ENCODE data around the gene SYNJ1. TPM values are rescaled to one million over a fixed set of nuclear protein-coding genes. Genes with fewer than 3 reads are reported as not detected.

The SYNJ1 gene
- total and polyA plus RNA-seq, 8 donors, result 15.3 to 26.5 (median 18.1) TPM

DNA sequence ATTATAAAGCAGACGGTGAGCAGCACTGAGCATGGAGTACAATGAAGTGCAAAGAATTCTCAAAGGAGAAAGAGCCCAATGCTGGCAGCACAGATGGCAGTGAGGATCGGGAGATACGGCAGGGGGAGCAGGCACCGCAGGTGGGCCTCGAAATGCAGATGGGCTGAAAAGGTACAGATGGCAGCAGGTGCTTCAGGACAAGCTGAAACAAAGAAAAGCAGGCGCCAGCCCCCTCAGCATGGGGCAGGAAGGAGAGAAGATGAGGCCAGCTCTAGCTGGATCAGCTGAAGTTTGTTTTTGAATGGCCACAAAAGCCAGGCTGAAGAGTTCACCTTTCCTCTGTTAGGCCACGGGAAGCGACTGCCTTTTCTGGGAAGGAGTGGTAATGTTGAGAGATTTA is 123.3 kb downstream of the SYNJ1 start:
- Histone ChIP-seq H3K9me3 (no peaks in the 10 kb centered on the region), H3K27ac (no peak overlapping the region), H3K4me3 (no peak overlapping the region), H3K36me3 (peaks cover 0 to 92% of the 10 kb centered on the region in 2 donors), H3K27me3 (no peaks in the 10 kb centered on the region), H3K4me1 (no peaks in the 10 kb centered on the region)
- intact Hi-C loops (cut with DNase I), result no loop called here
- DNase-seq (no peak), ATAC-seq (no peak)
- TF ChIP-seq, protein P1, sequence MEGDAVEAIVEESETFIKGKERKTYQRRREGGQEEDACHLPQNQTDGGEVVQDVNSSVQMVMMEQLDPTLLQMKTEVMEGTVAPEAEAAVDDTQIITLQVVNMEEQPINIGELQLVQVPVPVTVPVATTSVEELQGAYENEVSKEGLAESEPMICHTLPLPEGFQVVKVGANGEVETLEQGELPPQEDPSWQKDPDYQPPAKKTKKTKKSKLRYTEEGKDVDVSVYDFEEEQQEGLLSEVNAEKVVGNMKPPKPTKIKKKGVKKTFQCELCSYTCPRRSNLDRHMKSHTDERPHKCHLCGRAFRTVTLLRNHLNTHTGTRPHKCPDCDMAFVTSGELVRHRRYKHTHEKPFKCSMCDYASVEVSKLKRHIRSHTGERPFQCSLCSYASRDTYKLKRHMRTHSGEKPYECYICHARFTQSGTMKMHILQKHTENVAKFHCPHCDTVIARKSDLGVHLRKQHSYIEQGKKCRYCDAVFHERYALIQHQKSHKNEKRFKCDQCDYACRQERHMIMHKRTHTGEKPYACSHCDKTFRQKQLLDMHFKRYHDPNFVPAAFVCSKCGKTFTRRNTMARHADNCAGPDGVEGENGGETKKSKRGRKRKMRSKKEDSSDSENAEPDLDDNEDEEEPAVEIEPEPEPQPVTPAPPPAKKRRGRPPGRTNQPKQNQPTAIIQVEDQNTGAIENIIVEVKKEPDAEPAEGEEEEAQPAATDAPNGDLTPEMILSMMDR (IDR thresholded peaks at IDR 0.05), result no peak

DNA sequence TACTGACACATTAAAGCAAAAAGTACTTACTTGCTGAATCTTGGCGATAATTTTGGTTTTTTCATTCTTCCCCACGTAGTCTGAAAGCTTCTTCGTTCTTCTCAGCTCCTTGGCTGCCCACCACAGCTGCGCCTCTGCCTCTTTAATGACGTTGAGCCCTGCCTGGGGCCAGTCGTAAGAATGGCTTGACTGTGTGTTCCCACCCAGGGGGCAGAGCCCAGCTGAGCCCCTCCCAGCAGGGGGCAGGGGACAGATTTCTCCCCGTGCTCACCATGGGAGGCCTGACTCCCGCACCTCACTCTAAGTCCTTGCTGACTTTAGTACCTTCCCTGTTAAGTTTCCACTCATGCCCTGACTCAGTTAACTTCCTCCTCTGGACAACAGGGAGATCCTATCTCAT is 124.7 kb downstream of the SYNJ1 start:
- Histone ChIP-seq H3K4me3 (no peak overlapping the region), H3K4me1 (no peaks in the 10 kb centered on the region), H3K36me3 (peaks cover 0 to 86% of the 10 kb centered on the region in 2 donors), H3K27me3 (no peaks in the 10 kb centered on the region), H3K27ac (no peak overlapping the region), H3K9me3 (no peaks in the 10 kb centered on the region)
- TF ChIP-seq, protein P1 (IDR thresholded peaks at IDR 0.05), result no peak
- intact Hi-C loops (cut with DNase I), result no loop called here
- ATAC-seq, result no peak
- no peak for DNase-seq

DNA sequence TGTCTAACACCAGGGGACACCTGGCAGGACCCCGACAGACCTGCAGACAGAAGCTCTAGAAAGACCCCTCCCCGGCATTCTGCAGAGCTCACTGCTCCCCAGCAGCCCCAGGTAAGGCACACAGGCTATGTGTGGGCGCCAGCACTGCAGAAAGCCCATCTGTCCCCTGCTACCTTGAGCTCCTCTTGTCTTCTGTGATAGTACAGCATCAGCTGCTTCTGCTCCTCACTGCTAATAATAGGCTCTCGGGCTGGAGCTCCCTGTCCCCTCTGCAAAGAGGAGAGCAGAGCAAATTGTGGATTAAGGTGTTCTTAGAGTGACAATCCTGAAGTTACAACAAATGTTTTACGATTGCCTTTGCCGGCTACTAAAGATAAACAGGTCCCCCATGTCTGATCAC is 125.7 kb downstream of the SYNJ1 start:
- intact Hi-C loops (cut with DNase I), result no loop called here
- TF ChIP-seq, protein P1 (IDR thresholded peaks at IDR 0.05), result no peak
- Histone ChIP-seq H3K27ac (no peak overlapping the region), H3K27me3 (no peaks in the 10 kb centered on the region), H3K4me3 (no peak overlapping the region), H3K9me3 (no peaks in the 10 kb centered on the region), H3K4me1 (no peaks in the 10 kb centered on the region), H3K36me3 (peaks cover 0 to 76% of the 10 kb centered on the region in 2 donors)
- ATAC-seq, result no peak
- no peak for DNase-seq

DNA sequence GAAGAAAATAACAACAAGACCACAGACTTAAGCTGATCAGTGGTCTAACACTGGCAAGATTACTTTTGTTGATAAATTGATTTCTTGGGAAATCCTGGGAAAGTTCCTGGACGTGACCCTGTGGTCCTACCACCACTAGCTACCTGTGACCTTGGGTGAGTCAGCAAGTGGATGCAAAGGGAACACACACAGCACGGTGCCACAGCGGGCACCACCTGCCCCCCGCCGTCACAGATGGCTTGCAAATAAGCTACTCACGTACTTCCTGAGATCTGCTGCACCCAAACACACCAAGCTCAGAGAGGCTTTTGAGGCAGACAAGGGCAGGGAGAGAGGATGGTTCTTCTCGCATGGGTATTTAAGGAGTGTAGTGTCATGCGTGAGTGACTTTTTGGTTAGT is 128.3 kb downstream of the SYNJ1 start:
- H3K4me3 ChIP-seq, result no peak overlapping the region

DNA sequence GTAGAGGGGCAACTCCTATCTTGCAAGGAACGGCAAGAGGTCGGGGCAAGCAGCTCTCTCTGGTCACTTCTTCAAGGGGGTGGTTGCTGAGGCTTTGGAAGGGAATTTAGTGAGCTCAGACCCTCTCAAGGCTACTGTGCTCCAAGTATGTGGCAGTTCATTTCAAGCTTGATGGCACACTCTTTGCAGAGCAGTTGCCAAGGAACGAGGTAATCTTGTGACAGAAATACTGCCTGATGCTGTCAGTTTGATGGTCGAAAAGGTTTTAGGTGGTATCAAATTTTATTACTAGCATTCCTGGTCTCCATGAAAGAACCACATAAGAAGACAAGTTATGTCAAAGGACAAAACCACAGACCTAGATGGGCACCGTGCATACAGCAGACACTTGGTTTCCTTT is 128.7 kb downstream of the SYNJ1 start:
- Histone ChIP-seq H3K4me1 (no peaks in the 10 kb centered on the region), H3K9me3 (no peaks in the 10 kb centered on the region), H3K36me3 (peaks cover 0 to 48% of the 10 kb centered on the region in 2 donors), H3K27me3 (no peaks in the 10 kb centered on the region), H3K4me3 (no peak overlapping the region), H3K27ac (no peak overlapping the region)
- TF ChIP-seq, protein P1 (IDR thresholded peaks at IDR 0.05), result no peak
- DNase-seq (no peak), ATAC-seq (no peak)
- intact Hi-C loops (cut with DNase I), result no loop called here

More for the DNA sequence above, 128.3 kb downstream of the SYNJ1 start:
- TF ChIP-seq, protein P1 (IDR thresholded peaks at IDR 0.05), result no peak
- H3K4me1 ChIP-seq, result no peaks in the 10 kb centered on the region
- no peaks in the 10 kb centered on the region for H3K27me3 ChIP-seq
- no peak overlapping the region for H3K27ac ChIP-seq
- ATAC-seq, result no peak
- DNase-seq, result no peak
- H3K9me3 ChIP-seq, result no peaks in the 10 kb centered on the region
- intact Hi-C loops (cut with DNase I), result no loop called here
- H3K36me3 ChIP-seq, result peaks cover 0 to 52% of the 10 kb centered on the region in 2 donors

All from left lung (tissue), 10 donors.